K562 (cell line): Measurements from ENCODE around the gene PHLDB3.

ENCODE experiments used
- BHLHE40 ChIP-seq: IDR thresholded peaks from 2 replicates; pipeline ENCODE4 v1.6.1; 2011; ENCODE audit warnings: low read length, improper control_type of control experiment
- CTCF ChIP-seq, 3 experiments: IDR thresholded peaks in 2 of 3; conservative IDR thresholded peaks in 1 of 3; 2 replicates each; pipeline ENCODE4 v1.5.1; 2011 to 2012; ENCODE audit warnings: low read length in 3 of 3, mild to moderate bottlenecking in 3 of 3, control low read depth in 2 of 3, improper control_type of control experiment in 1 of 3, inconsistent platforms in 1 of 3, low read depth in 1 of 3, mixed read lengths in 1 of 3, moderate library complexity in 1 of 3; ENCODE audit not compliant: insufficient read depth in 2 of 3
- EP300 ChIP-seq: IDR thresholded peaks from 2 replicates; pipeline ENCODE4 v1.6.1; 2012; ENCODE audit warnings: low read length, improper control_type of control experiment
- HDAC3 ChIP-seq: fragments of 450-650 bp; IDR thresholded peaks from 2 replicates; pipeline ENCODE4 v1.6.1; 2018; ENCODE audit warnings: borderline replicate concordance, mild to moderate bottlenecking, moderate library complexity; ENCODE audit not compliant: partially characterized antibody
- HMGXB4 ChIP-seq: sonication (generic); formaldehyde crosslinking; IDR thresholded peaks from 2 replicates; pipeline ENCODE4 v1.8.1; 2023; ENCODE audit warnings: mild to moderate bottlenecking, missing genetic modification reagents
- KLF10 ChIP-seq: fragments of 250-450 bp; sonication (Bioruptor Pico); IDR thresholded peaks from 2 replicates; pipeline ENCODE4 v1.6.1; 2021; ENCODE audit warnings: matching md5 sums
- KLF6 ChIP-seq: fragments of 250-450 bp; sonication (Bioruptor Pico); IDR thresholded peaks from 2 replicates; pipeline ENCODE4 v1.4.0; 2020; ENCODE audit warnings: mild to moderate bottlenecking, moderate library complexity, borderline replicate concordance
- MYC ChIP-seq, 2 experiments: fragments of 250-450 bp in 1 of 2; sonication (Bioruptor Pico) in 1 of 2; IDR thresholded peaks; 2 replicates each; pipeline versions ENCODE4 v1.5.1 to v1.6.1; 2012 to 2021; ENCODE audit warnings: low read depth in 2 of 2, borderline replicate concordance in 1 of 2, improper control_type of control experiment in 1 of 2, low read length in 1 of 2, mild to moderate bottlenecking in 1 of 2, moderate library complexity in 1 of 2
- NR3C1 ChIP-seq: sonication (generic); formaldehyde crosslinking; IDR thresholded peaks from 2 replicates; pipeline ENCODE4 v1.8.1; 2022; ENCODE audit warnings: missing genetic modification reagents
- TBL1XR1 ChIP-seq, 2 experiments: IDR thresholded peaks; 2 replicates each; pipeline ENCODE4 v1.6.1; 2012; ENCODE audit warnings: improper control_type of control experiment in 2 of 2, low read length in 2 of 2, mild to moderate bottlenecking in 1 of 2
- ZBTB34 ChIP-seq: fragments of 250-450 bp; sonication (Bioruptor Pico); IDR thresholded peaks from 2 replicates; pipeline ENCODE4 v1.8.0; 2021; ENCODE audit warnings: mild to moderate bottlenecking, moderate library complexity
- ZBTB8A ChIP-seq: fragments of 450-650 bp; IDR thresholded peaks from 2 replicates; pipeline ENCODE4 v1.6.1; 2018; ENCODE audit warnings: mild to moderate bottlenecking, moderate library complexity; ENCODE audit not compliant: partially characterized antibody
- ZNF23 ChIP-seq: fragments of 250-450 bp; sonication (Bioruptor Pico); IDR thresholded peaks from 2 replicates; pipeline ENCODE4 v1.4.0; 2020; ENCODE audit warnings: mild to moderate bottlenecking
- ZNF511 ChIP-seq: sonication (generic); formaldehyde crosslinking; IDR thresholded peaks from 2 replicates; pipeline ENCODE4 v1.8.0; 2022; ENCODE audit warnings: mild to moderate bottlenecking, missing genetic modification reagents

- TF ChIP-seq ZNF511 (CRISPR knock-in tag) (no peak), KLF10 (no peak), HDAC3 (no peak), ZBTB8A (no peak), TBL1XR1 (IDR thresholded peaks at IDR 0.05; ENCODE audit: low read length in 2 of 2) (no peak), KLF6 (CRISPR knock-in tag) (no peak), MYC (IDR thresholded peaks at IDR 0.05; ENCODE audit: low read depth, low read length) (no peak), MYC (CRISPR knock-in tag; IDR thresholded peaks at IDR 0.05; ENCODE audit: borderline replicate concordance, low read depth) (no peak), ZNF23 (CRISPR knock-in tag) (no peak), EP300 (no peak), BHLHE40 (no peak), NR3C1 (CRISPR knock-in tag) (no peak), HMGXB4 (no peak), ZBTB34 (CRISPR knock-in tag) (no peak), CTCF (IDR thresholded peaks at IDR 0.05 in 2 of 3, conservative IDR thresholded peaks at IDR 0.05 in 1 of 3; ENCODE audit: insufficient read depth in 2 of 3, low read depth in 1 of 3, low read length in 3 of 3) (no peak)
Measured at GRCh38 chr19:43495082-43495481, 9.5 kb downstream of the PHLDB3 start.
